Measurements from ENCODE around the gene CYP4F8.

Gene CYP4F8

DNA sequence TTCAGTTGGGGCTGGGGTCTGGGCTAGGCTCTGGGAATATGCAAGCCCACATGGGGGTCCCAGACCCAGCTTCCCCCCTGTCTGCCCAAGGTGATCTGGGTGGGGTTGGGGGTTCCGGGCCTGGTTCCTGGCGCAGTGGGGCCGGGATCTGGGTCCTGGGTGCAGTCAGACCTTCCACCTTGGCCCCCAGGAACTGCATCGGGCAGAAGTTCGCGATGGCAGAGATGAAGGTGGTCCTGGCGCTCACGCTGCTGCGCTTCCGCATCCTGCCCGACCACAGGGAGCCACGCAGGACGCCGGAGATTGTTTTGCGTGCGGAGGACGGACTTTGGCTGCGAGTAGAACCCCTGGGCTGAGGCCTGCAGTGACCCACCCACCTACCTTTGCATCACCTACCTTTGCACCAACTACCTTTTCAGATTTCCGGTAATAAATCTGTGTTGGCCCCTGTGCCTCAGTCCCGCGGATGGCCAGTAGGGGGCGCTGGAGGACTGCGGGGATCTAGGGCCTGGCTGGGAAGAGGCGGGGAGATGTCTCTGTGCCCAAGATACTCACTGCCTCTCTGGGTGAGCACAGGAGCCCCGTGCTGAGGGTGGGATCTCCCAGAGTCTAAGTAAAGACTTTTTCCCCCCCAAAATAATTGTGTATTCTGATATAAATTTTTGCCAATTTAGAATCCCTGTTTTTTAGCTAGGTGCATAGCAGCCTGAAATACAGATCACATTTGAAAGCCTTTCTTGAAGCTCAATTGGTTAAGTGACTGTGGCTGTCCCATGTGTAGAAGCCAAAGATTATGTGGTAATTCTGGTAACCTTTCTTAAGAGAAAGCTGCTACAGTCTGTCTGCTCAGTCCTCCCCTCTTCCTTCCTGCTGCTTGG, 14.2 kb downstream of the CYP4F8 start:
- DNase-seq (ENCODE audit: insufficient read length, low spot score) (peak; percentile 77), FAIRE-seq (peak; percentile 79)
- TF ChIP-seq POLR2A (IDR thresholded peaks at IDR 0.05; ENCODE audit: low read depth, low read length): no peak

GRCh38 chr19:15631817-15632216, 16.8 kb downstream of the CYP4F8 start:
- FAIRE-seq (no peak), DNase-seq (ENCODE audit: insufficient read length, low spot score) (no peak)

GRCh38 chr19:15633082-15633835, 18.2 kb downstream of the CYP4F8 start:
- DNase-seq (ENCODE audit: insufficient read length, low spot score) (no peak), FAIRE-seq (no peak)
- no peak for TF ChIP-seq POLR2A (IDR thresholded peaks at IDR 0.05; ENCODE audit: low read depth, low read length)

More at GRCh38 chr19:15631817-15632216, 16.8 kb downstream of the CYP4F8 start:
- no peak for TF ChIP-seq POLR2A (IDR thresholded peaks at IDR 0.05; ENCODE audit: low read depth, low read length)

DNA sequence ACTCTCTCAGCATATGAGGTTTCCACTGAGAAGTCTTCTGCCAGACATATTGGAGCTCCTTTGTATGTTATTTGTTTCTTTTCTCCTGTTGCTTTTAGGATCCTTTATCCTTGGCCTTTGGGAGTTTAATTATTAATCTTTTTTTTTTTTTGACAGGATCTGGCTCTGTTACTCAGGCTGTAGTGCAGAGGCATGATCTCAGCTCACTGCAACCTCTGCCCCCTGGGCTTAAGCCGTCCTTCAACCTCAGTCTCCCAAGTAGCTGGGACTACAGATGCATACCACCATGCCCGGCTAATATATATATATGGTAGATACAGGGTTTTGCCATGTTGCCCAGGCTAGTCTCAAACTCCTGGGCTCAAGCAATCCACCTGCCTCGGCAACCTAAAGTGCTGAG, 19.1 kb downstream of the CYP4F8 start:
- no peak for TF ChIP-seq POLR2A (IDR thresholded peaks at IDR 0.05; ENCODE audit: low read depth, low read length)
- no peak for FAIRE-seq

GRCh38 chr19:15635016-15635805, 20.2 kb downstream of the CYP4F8 start:
- DNase-seq (ENCODE audit: insufficient read length, low spot score): no peak
- TF ChIP-seq POLR2A (IDR thresholded peaks at IDR 0.05; ENCODE audit: low read depth, low read length): no peak
- FAIRE-seq: no peak

More for the DNA sequence above, 19.1 kb downstream of the CYP4F8 start:
- DNase-seq (ENCODE audit: insufficient read length, low spot score): no peak

GRCh38 chr19:15636026-15636425, 21.0 kb downstream of the CYP4F8 start:
- no peak for FAIRE-seq
- TF ChIP-seq POLR2A (IDR thresholded peaks at IDR 0.05; ENCODE audit: low read depth, low read length): no peak
- no peak for DNase-seq (ENCODE audit: insufficient read length, low spot score)

DNA sequence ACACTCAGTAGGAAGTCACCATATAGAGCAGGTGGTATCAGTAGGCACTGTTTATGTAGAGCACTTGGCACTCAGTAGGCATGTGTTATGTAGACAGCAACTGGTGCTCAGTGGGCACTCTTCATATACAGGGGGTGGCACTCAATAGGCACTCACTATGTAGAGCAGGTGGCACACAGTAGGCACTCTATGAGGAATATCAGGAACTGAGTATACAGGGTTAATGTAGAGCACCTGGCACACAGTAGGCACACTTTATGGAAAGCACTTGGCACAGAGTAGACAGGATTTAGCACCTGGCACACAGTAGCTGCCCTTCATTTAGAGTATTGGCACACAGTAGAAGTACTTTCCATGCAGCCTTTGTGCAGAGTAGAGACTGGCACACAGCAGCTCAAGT, 24.6 kb downstream of the CYP4F8 start:
- no peak for TF ChIP-seq POLR2A (IDR thresholded peaks at IDR 0.05; ENCODE audit: low read depth, low read length)
- DNase-seq (ENCODE audit: insufficient read length, low spot score) (no peak), FAIRE-seq (no peak)

DNA sequence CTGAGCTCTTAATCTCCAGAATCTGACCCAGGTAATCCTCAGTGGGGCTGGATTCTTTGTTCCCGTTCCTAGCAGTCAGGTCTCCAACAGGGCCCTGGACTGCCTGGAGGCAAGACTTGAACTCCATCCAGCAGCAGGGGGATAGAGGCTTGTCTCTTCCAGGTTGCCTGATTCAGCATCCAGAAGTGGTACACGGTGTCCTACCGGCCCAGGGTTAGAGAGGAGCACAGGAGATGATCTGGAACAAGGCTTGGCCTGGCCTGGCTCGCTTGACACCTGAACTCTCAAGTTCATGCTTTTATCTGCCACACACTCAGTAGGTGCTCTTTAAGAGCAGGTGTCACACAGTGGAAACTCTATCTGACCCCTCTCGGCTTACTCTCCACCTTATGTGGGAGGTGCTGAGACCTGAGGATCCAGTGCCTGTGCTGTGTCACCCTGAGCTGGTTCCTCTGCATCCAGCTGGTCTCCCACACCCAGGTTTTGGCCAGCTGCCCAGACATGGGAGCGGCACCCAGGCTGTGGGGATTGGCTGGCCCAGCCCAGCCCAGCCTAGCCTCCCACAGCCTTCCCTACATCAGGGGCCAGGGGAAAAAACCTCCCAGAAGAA, 25.4 kb downstream of the CYP4F8 start, which contains the start of gene CYP4F3:
TSS of gene CYP4F3 (plus strand) at position 604 of the 610 bp plus-strand sequence. CDS start 519 bp downstream, outside the sequence.
- DNase-seq (ENCODE audit: insufficient read length, low spot score) (peak; percentile 89), FAIRE-seq (peak; percentile 88)
- no peak for TF ChIP-seq POLR2A (IDR thresholded peaks at IDR 0.05; ENCODE audit: low read depth, low read length)

DNA sequence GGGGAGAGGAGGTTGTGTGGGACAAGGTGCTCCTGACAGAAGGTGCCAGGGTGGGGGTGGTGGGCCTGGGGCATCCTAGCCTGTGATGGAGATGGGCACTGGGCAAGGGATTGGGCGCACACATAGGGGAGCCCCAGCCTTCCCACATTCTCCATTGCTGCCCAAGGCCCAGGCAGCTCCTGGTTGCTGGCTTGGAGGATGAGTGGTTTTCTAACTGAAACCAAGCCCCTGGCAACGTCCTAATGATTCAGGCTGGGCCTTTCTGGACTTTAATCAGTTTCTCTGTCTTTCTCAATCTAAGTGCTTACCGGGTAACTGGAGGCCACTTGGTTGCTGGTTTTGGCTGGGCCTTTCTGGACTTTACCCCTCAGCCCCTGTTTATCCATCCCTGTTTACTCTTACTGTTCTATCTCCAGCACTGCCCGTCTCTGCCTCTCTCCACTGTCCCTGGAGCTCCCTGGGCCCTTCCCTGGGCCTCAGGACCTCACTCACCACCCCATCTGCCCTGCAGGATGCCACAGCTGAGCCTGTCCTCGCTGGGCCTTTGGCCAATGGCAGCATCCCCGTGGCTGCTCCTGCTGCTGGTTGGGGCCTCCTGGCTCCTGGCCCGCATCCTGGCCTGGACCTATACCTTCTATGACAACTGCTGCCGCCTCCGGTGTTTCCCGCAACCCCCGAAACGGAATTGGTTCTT, 26.0 kb downstream of the CYP4F8 start:
- no peak for FAIRE-seq
- no peak for TF ChIP-seq POLR2A (IDR thresholded peaks at IDR 0.05; ENCODE audit: low read depth, low read length)
- no peak for DNase-seq (ENCODE audit: insufficient read length, low spot score)

DNA sequence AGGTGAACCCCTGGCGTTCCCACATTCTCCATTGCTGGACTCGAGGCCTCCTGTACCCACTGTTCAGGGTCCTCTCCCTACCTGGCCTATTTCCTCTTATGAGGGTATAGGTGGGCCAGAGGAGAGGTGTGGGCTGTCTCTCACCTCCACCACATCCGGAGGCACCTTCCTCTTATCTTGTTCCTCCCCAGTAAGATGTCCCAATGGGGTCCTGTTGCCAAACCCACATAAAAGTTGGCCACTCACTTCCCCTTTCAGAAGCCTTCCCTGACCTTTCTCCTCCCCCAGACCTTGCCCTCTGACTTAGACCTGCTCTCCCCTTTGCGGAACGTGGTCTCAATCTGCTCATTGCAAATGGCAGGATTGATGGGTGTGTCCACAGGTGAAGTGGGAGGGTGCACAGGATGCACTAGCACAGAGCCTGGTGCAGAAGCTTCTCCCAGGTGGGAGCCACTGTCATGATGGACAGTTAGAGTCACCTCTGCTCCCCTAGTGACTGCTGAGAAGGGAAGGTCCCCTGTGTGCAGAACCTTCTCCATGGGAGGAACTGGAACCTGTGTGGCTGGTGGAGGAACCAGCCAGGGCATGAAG, 27.0 kb downstream of the CYP4F8 start:
- TF ChIP-seq POLR2A (IDR thresholded peaks at IDR 0.05; ENCODE audit: low read depth, low read length): no peak
- FAIRE-seq: no peak

DNA sequence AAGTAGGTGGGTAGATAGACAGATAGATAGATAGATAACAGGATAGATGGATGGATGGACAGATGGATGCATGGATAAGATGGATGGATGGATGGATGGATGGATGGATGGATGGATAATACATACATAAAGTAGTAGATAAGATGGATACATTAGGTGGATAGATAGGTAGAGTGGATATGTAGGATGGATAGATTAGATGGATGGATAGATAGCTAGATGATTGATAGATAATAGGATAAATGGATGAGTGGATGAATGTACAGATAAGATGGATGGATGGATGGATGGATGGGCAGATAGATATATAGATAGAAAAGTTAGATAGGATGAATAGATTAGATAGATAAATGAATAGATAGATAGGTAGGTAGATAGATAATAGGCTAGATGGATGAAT, 27.8 kb downstream of the CYP4F8 start:
- FAIRE-seq (no peak), DNase-seq (ENCODE audit: insufficient read length, low spot score) (no peak)
- no peak for TF ChIP-seq POLR2A (IDR thresholded peaks at IDR 0.05; ENCODE audit: low read depth, low read length)

More for the DNA sequence above, 27.0 kb downstream of the CYP4F8 start:
- DNase-seq (ENCODE audit: insufficient read length, low spot score): no peak

- no peak for TF ChIP-seq POLR2A (IDR thresholded peaks at IDR 0.05; ENCODE audit: low read depth, low read length)
- DNase-seq (ENCODE audit: insufficient read length, low spot score) (no peak), FAIRE-seq (no peak)
These were observed 28.4 kb downstream of the CYP4F8 start for GRCh38 chr19:15643387-15643786.

All from H54 (cell line).